Measurements from ENCODE around the gene DDX5. TPM values are rescaled to one million over a fixed set of nuclear protein-coding genes. Genes with fewer than 3 reads are reported as not detected.

DDX5 gene
- total and polyA plus RNA-seq, 2 donors (not counting 3 experiments of a cell fraction or from before 2014, with no cell fraction given): 1,027 to 2,040 TPM

DNA sequence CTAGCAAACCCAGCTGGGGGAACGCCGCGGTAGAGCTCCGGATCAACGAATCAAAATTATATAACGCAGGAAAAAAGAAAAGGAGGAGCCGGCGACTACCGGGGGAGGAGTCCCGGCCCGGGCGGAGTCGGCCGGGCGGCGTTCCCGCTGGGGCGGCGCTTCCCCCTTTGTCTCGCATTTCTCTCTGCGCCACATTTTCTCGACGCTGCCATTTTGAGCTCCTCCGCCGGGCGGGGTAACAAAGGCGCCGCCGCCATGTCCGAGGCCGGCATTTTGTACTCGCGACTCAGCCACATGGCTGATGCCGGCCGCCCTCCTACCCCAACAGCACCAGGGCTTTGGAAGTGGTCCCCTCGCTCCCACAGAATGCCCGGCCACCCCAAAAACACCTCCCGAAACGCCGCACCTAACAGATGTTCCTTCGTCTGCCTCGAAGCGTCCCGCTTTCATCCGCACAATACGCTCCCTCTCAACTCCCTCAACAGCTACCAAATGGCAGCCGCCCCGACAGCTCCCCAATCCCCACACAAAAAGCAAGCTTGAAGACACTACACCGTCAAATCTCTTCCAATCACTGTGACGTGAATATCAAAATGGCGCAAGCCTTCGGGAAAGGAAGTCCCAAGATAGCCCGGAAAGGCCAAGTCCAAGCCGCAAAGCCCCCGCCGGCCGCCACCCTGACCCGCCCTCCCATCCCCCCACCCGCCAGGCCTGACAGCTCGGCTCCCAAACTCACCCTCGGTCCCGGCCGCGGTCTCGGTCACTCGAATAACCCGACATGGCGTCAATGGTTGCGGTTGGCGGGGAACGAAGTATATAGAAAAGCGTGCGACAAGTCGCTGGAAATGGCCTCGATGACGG lies 519 bp downstream of the DDX5 start:
- Histone ChIP-seq H3K4me3 (replicated peaks in 1 of 3; ENCODE audit: insufficient read depth in 1 of 3, low read depth in 1 of 3, low read length in 3 of 3) (peak overlapping the region; percentile 65 to 97 (median 84)), H3K27ac (ENCODE audit: insufficient read depth, low read depth, low read length) (peak overlapping the region; percentile 98), H3K4me1 (ENCODE audit: control insufficient read depth, extremely low read depth, insufficient read depth, low read length) (peaks cover 45% of the 10 kb centered on the region), H4K20me1 (replicated peaks; ENCODE audit: control insufficient read depth, extremely low read depth, insufficient read depth, low read length) (peaks cover 34% of the 10 kb centered on the region), H3K4me2 (ENCODE audit: insufficient read depth, low read length) (no peak overlapping the region), H3K9me1 (replicated peaks; ENCODE audit: control insufficient read depth, extremely low read depth, insufficient read depth, low read length) (no peaks in the 10 kb centered on the region), H3K36me3 (ENCODE audit: control insufficient read depth in 2 of 2, extremely low read depth in 1 of 2, insufficient read depth in 2 of 2, low read length in 2 of 2) (peaks cover 34 to 42% of the 10 kb centered on the region in 2 experiments), H3K9ac (replicated peaks; ENCODE audit: extremely low read depth, insufficient read depth, low read length) (peak overlapping the region; percentile 100), H3K27me3 (ENCODE audit: control insufficient read depth in 2 of 2, insufficient read depth in 2 of 2, low read length in 2 of 2) (no peaks in the 10 kb centered on the region), H2AFZ (ENCODE audit: low read depth, low read length) (no peak overlapping the region), H3K79me2 (ENCODE audit: control insufficient read depth, insufficient read depth, low read length) (peaks cover 86% of the 10 kb centered on the region), H3K9me3 (replicated peaks; ENCODE audit: control insufficient read depth, insufficient read depth, low read length) (no peaks in the 10 kb centered on the region)
- CTCF ChIA-PET: interaction anchor here (1.1 to 2.4 kb wide), 5 partner anchors 9 to 85 kb away, joined by 4 to 8 read pairs (median 5); partner anchors contain the start of gene POLG2
- FAIRE-seq (peak; percentile 70), DNase-seq (ENCODE audit: low read depth, low spot score) (peak; percentile 86)
- intact Hi-C loops (cut with micrococcal nuclease): loop anchor here (1.0 to 10.0 kb wide), 3 partner anchors 8 to 239 kb away; partner anchors contain the start of gene POLG2
- POLR2A ChIA-PET: interaction anchor here (0.5 to 3.4 kb wide), 17 partner anchors 9 to 496 kb away, joined by 3 to 37 read pairs (median 3); partner anchors contain the start of gene POLG2
- TF ChIP-seq GATA2 (IDR thresholded peaks at IDR 0.05; ENCODE audit: insufficient read depth, insufficient read length, low read depth, low read length): no peak
- peak; percentile 44 for TF ChIP-seq POLR2A (IDR thresholded peaks at IDR 0.05; ENCODE audit: low read depth, low read length)
- TF ChIP-seq POLR2AphosphoS5 (IDR thresholded peaks at IDR 0.05; ENCODE audit: insufficient read depth, low read depth, low read length): peak; percentile 84
- TSS peak; percentile 17 for BruUV-seq (replicated peaks)
- dilution Hi-C loops (cut with MboI; ENCODE audit: extremely low pct_ligation_motif_present, low sequenced_read_pairs): no loop called here

DNA sequence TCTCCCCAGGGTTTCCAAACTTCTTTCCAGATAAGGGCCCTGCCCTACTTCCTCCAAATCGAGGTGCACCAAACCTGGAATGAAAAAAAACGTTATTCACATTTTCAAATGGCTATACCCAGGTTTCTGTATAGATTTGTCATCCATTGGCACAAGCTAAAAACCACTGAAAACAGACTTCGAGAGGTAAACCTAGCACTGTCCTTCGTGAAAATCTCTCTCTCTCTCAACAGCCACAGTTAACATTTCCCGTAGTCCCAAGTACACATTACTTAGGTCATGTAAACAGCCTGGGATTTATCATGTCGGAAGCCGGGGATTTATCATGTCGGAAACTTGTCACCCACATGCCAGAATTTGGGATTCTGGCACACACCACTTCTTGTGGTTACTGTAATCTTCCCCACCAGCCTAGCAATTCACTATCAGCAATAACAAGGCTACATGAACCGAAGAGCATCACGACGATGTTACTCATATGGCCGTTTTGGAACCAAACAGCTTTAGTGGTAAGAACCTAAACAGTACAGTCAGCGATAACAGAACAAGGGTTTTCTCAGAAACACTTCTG lies 1.2 kb downstream of the DDX5 start:
- Histone ChIP-seq H3K4me3 (replicated peaks in 1 of 3; ENCODE audit: insufficient read depth in 1 of 3, low read depth in 1 of 3, low read length in 3 of 3) (peak overlapping the region; percentile 65 to 97 (median 84)), H2AFZ (ENCODE audit: low read depth, low read length) (no peak overlapping the region), H3K4me2 (ENCODE audit: insufficient read depth, low read length) (peak overlapping the region; percentile 95), H3K27me3 (ENCODE audit: control insufficient read depth in 2 of 2, insufficient read depth in 2 of 2, low read length in 2 of 2) (no peaks in the 10 kb centered on the region), H3K9me1 (replicated peaks; ENCODE audit: control insufficient read depth, extremely low read depth, insufficient read depth, low read length) (no peaks in the 10 kb centered on the region), H3K4me1 (ENCODE audit: control insufficient read depth, extremely low read depth, insufficient read depth, low read length) (peaks cover 52% of the 10 kb centered on the region), H4K20me1 (replicated peaks; ENCODE audit: control insufficient read depth, extremely low read depth, insufficient read depth, low read length) (peaks cover 41% of the 10 kb centered on the region), H3K79me2 (ENCODE audit: control insufficient read depth, insufficient read depth, low read length) (peaks cover 89% of the 10 kb centered on the region), H3K36me3 (ENCODE audit: control insufficient read depth in 2 of 2, extremely low read depth in 1 of 2, insufficient read depth in 2 of 2, low read length in 2 of 2) (peaks cover 36 to 47% of the 10 kb centered on the region in 2 experiments), H3K9me3 (replicated peaks; ENCODE audit: control insufficient read depth, insufficient read depth, low read length) (no peaks in the 10 kb centered on the region), H3K9ac (replicated peaks; ENCODE audit: extremely low read depth, insufficient read depth, low read length) (peak overlapping the region; percentile 100), H3K27ac (ENCODE audit: insufficient read depth, low read depth, low read length) (peak overlapping the region; percentile 98)
- CTCF ChIA-PET: interaction anchor here (1.1 to 2.4 kb wide), 4 partner anchors 8 to 85 kb away, joined by 4 to 8 read pairs (median 5); partner anchors contain the start of gene POLG2
- POLR2A ChIA-PET: interaction anchor here (0.6 to 3.4 kb wide), 8 partner anchors 8 to 209 kb away, joined by 3 to 37 read pairs (median 3); partner anchors contain the start of gene POLG2
- TSS peak; percentile 17 for BruUV-seq (replicated peaks)
- no peak for TF ChIP-seq EZH2 (IDR thresholded peaks at IDR 0.05; ENCODE audit: borderline replicate concordance, low read depth, low read length, severe bottlenecking)
- TF ChIP-seq, protein P1, sequence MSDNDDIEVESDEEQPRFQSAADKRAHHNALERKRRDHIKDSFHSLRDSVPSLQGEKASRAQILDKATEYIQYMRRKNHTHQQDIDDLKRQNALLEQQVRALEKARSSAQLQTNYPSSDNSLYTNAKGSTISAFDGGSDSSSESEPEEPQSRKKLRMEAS (IDR thresholded peaks at IDR 0.05; ENCODE audit: insufficient read depth, insufficient read length): no peak
- TF ChIP-seq FOS (IDR thresholded peaks at IDR 0.05; ENCODE audit: borderline replicate concordance, insufficient read depth, low read length): peak; percentile 8
- no peak for TF ChIP-seq MYC (IDR thresholded peaks at IDR 0.05; ENCODE audit: low read depth, low read length)
- TF ChIP-seq GATA2 (IDR thresholded peaks at IDR 0.05; ENCODE audit: insufficient read depth, insufficient read length, low read depth, low read length): peak; percentile 42
- TF ChIP-seq, protein P2, sequence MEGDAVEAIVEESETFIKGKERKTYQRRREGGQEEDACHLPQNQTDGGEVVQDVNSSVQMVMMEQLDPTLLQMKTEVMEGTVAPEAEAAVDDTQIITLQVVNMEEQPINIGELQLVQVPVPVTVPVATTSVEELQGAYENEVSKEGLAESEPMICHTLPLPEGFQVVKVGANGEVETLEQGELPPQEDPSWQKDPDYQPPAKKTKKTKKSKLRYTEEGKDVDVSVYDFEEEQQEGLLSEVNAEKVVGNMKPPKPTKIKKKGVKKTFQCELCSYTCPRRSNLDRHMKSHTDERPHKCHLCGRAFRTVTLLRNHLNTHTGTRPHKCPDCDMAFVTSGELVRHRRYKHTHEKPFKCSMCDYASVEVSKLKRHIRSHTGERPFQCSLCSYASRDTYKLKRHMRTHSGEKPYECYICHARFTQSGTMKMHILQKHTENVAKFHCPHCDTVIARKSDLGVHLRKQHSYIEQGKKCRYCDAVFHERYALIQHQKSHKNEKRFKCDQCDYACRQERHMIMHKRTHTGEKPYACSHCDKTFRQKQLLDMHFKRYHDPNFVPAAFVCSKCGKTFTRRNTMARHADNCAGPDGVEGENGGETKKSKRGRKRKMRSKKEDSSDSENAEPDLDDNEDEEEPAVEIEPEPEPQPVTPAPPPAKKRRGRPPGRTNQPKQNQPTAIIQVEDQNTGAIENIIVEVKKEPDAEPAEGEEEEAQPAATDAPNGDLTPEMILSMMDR (IDR thresholded peaks at IDR 0.05; ENCODE audit: extremely low read depth in 1 of 2, insufficient read depth in 1 of 2, low read depth in 1 of 2, low read length in 2 of 2): no peak
- TF ChIP-seq JUN (IDR thresholded peaks at IDR 0.05; ENCODE audit: borderline replicate concordance, insufficient read depth, insufficient read length, low read depth): no peak
- FAIRE-seq (no peak), DNase-seq (ENCODE audit: low read depth, low spot score) (peak; percentile 74)
- dilution Hi-C loops (cut with MboI; ENCODE audit: extremely low pct_ligation_motif_present, low sequenced_read_pairs): no loop called here
- intact Hi-C loops (cut with micrococcal nuclease): loop anchor here (1.0 to 10.0 kb wide), 3 partner anchors 8 to 240 kb away; partner anchors contain the start of gene POLG2

All from endothelial cell of umbilical vein (primary cell).